ENCODE results near the gene ASAP2.

The ASAP2 gene

DNA sequence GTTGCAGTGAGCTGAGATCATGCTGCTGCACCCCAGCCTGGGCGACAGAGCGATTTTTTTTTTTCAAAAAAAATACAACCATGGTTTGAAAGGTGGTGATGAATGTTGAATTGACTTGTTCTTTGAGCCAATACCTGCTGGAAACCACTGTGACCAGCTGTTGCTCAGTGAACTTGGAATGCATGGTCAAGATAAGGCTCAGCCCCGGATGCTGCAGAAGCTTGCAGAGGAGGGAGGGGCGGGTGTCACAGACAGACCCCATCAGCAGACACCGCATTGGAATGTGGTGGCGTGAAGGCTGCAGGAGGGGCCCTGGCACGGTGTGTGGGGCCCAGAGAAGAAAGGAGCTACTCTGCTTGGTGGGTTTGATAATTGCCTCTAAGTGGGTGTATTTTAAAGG lies 125.1 kb downstream of the ASAP2 start:
- DNase-seq (ENCODE audit: low read depth), result no peak
- no peak for TF ChIP-seq CTCF (IDR thresholded peaks at IDR 0.05; ENCODE audit: insufficient read depth, low read depth, low read length, missing control alignments)
- H3K4me3 ChIP-seq (ENCODE audit: low read depth, low read length), result no peak overlapping the region

- no peak overlapping the region for H3K4me3 ChIP-seq (ENCODE audit: low read depth, low read length)
- no peak for DNase-seq (ENCODE audit: low read depth)
- no peak for TF ChIP-seq CTCF (IDR thresholded peaks at IDR 0.05; ENCODE audit: insufficient read depth, low read depth, low read length, missing control alignments)
Measured at GRCh38 chr2:9332136-9332852, 125.7 kb downstream of the ASAP2 start.

DNA sequence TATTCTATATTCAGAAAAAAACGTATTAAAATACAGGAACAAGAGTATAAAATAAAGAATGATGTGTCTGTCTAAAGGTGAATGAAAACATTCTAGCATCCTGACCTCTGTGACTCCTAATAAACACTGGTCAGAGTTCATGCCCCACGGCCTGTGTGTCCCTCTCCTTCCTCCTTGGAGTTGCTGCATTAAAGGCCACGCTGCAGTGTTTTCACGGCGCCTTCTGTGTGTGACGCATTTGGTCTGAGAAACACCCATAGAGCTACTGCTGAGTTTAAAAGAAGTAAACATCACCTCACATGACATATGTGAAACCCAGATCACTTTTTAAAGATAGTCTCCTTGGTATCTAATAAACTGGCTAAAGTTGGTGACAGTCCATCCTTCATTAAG lies 126.2 kb downstream of the ASAP2 start:
- no peak overlapping the region for H3K4me3 ChIP-seq (ENCODE audit: low read depth, low read length)
- no peak for TF ChIP-seq CTCF (IDR thresholded peaks at IDR 0.05; ENCODE audit: insufficient read depth, low read depth, low read length, missing control alignments)
- no peak for DNase-seq (ENCODE audit: low read depth)

DNA sequence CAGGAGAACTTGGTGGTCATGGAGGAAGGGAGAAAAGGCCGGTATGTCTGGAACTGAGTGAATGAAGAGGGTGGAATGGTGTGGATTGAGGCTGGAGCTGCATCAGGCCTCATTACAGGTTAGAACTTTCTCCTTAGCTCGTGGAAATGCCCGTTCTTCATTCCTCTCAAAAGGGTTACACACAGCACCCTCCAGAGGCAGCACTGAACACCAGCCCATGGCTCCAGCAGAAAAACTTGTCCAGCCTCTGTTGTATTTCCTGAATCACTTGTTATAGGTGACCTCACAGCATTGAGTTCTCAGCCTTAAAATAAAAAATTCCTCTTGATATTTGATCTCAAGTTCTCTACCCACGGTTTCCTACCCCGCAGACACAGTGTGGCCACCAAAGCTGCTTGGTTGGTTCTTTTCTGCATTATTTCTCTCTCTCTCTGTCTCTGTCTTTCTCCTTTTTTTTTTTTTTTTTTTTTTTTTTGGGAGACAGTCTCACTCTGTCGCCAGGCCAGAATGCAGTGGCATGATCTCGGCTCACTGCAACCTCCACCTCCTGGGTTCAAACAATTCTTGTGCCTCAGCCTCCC lies 127.1 kb downstream of the ASAP2 start:
- no peak overlapping the region for H3K4me3 ChIP-seq (ENCODE audit: low read depth, low read length)
- peak; percentile 39 for DNase-seq (ENCODE audit: low read depth)
- TF ChIP-seq CTCF (IDR thresholded peaks at IDR 0.05; ENCODE audit: insufficient read depth, low read depth, low read length, missing control alignments), result peak; percentile 39

DNA sequence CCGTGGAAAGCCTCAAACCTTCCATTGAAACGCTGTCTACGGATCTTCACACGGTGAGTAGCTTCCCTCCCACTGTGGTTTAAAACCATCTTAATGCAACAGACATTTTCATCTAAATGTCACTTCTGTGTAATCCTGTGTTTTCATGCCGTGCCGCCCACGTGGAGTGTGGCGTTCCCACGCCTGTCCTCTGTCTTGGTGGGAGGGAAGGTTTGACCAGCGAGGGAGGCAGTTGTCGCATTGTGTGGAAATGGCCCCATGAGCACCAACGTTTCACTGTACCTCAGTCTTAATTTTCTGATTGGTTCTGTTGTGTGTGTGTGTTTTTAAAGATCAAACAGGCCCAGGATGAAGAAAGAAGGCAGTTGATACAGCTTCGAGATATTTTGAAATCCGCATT lies 128.1 kb downstream of the ASAP2 start:
- no peak for TF ChIP-seq CTCF (IDR thresholded peaks at IDR 0.05; ENCODE audit: insufficient read depth, low read depth, low read length, missing control alignments)
- H3K4me3 ChIP-seq (ENCODE audit: low read depth, low read length), result no peak overlapping the region
- no peak for DNase-seq (ENCODE audit: low read depth)

DNA sequence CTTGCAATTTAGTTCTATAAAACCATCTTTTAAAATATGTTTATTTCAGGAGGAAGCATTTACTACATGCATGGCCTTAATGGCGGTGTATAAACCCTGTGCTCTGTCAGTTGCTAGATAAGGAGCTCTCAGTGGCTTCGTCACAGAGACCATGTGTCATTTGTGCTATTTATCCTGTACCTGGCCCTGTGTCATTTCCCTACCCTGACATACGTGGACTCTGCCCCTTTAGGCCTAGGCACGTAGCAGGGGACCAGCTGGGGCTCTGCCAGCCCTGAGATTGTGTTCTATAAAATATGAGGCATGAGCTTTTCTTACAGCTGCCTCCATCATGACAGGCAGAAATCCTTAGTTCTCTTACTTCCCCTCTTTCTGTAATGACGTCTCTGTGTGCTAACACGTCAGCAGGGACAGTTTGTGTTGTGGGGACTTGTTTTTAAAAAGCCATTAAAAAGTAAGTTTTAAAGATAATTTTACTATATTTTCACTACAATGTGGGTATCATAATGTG lies 128.8 kb downstream of the ASAP2 start:
- TF ChIP-seq CTCF (IDR thresholded peaks at IDR 0.05; ENCODE audit: insufficient read depth, low read depth, low read length, missing control alignments), result no peak
- DNase-seq (ENCODE audit: low read depth), result no peak

DNA sequence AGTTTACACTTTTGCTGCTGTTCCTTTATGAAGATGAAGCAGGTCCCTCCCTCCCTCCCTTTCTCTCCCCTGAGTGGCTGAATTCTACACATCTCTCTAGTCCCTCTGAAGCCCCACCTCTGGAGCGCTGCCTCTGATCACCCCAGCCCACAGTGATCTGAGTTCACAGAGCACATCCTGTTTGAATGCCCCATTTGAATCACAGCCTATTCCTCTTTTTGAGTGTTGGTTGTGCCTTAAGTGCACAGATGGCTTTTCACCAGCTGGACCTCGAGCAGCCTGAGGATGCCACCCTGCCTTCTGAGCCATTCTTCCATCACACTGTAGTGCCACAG lies 129.6 kb downstream of the ASAP2 start:
- DNase-seq (ENCODE audit: low read depth), result peak; percentile 54
- TF ChIP-seq CTCF (IDR thresholded peaks at IDR 0.05; ENCODE audit: insufficient read depth, low read depth, low read length, missing control alignments), result no peak

More for the DNA sequence above, 128.8 kb downstream of the ASAP2 start:
- no peak overlapping the region for H3K4me3 ChIP-seq (ENCODE audit: low read depth, low read length)

More for the DNA sequence above, 129.6 kb downstream of the ASAP2 start:
- no peak overlapping the region for H3K4me3 ChIP-seq (ENCODE audit: low read depth, low read length)
